Neural progenitor cell (in vitro differentiated cells): ENCODE results near the gene RAET1G. TPM values are rescaled to one million over a fixed set of nuclear protein-coding genes. Genes with fewer than 3 reads are reported as not detected.

ENCODE experiments used
- DNase-seq: peaks from one replicate; pipeline ENCODE4 v3.0.0-alpha.2; 2016; ENCODE audit warnings: low spot score
- H2AFZ ChIP-seq: fragments of 200-600 bp; sonication (generic); replicated peaks from 2 replicates; pipeline ENCODE4 v1.6.1; 2016; ENCODE audit warnings: antibody characterized with exemption
- H3F3A ChIP-seq: fragments of 200-600 bp; sonication (generic); 2 replicates; pipeline ENCODE4 v1.6.1; 2016; ENCODE audit warnings: antibody characterized with exemption, low read depth
- H3K27ac ChIP-seq: fragments of 200-600 bp; sonication (generic); 2 replicates; pipeline ENCODE4 v1.5.1; 2016; ENCODE audit warnings: mild to moderate bottlenecking
- H3K27me3 ChIP-seq: fragments of 200-600 bp; sonication (generic); 2 replicates; pipeline ENCODE4 v1.6.1; 2016; ENCODE audit warnings: mild to moderate bottlenecking, moderate library complexity
- H3K36me3 ChIP-seq: fragments of 200-600 bp; sonication (generic); 2 replicates; pipeline ENCODE4 v1.5.1; 2016
- H3K4me1 ChIP-seq: fragments of 200-600 bp; sonication (generic); 2 replicates; pipeline ENCODE4 v1.6.1; 2016; ENCODE audit warnings: mixed run types
- H3K4me2 ChIP-seq: fragments of 200-600 bp; sonication (generic); 2 replicates; pipeline ENCODE4 v1.6.1; 2016
- H3K4me3 ChIP-seq: fragments of 200-600 bp; sonication (generic); 2 replicates; pipeline ENCODE4 v1.5.1; 2016
- H3K79me2 ChIP-seq: fragments of 200-600 bp; sonication (generic); 2 replicates; pipeline ENCODE4 v1.6.1; 2016; ENCODE audit warnings: low read depth
- H3K9ac ChIP-seq: fragments of 200-600 bp; sonication (generic); 2 replicates; pipeline ENCODE4 v1.6.1; 2016
- H3K9me3 ChIP-seq: fragments of 200-600 bp; sonication (generic); 2 replicates; pipeline ENCODE4 v1.5.1; 2016; ENCODE audit warnings: low read depth
- H4K20me1 ChIP-seq: fragments of 200-600 bp; sonication (generic); 2 replicates; pipeline ENCODE4 v1.6.1; 2016; ENCODE audit warnings: low read depth
- H3K27ac Mint-ChIP-seq: 3 replicates; pipeline ENCODE4 v1.8.0; 2021; ENCODE audit warnings: mixed read lengths
- H3K27me3 Mint-ChIP-seq: 2 replicates; pipeline ENCODE4 v1.8.0; 2022; ENCODE audit warnings: low read depth, mild to moderate bottlenecking, inconsistent platforms, moderate library complexity, mixed read lengths; ENCODE audit not compliant: insufficient read depth
- H3K36me3 Mint-ChIP-seq: 3 replicates; pipeline ENCODE4 v1.8.0; 2021; ENCODE audit warnings: mixed read lengths
- H3K4me1 Mint-ChIP-seq: 3 replicates; pipeline ENCODE4 v1.8.0; 2021; ENCODE audit warnings: mixed read lengths
- H3K4me3 Mint-ChIP-seq: 3 replicates; pipeline ENCODE4 v1.8.0; 2021; ENCODE audit warnings: mild to moderate bottlenecking, moderate library complexity, mixed read lengths
- H3K9me3 Mint-ChIP-seq: 3 replicates; pipeline ENCODE4 v1.8.0; 2020; ENCODE audit warnings: mixed read lengths
- EZH2 ChIP-seq: fragments of 200-600 bp; sonication (generic); IDR thresholded peaks from 2 replicates; pipeline ENCODE4 v1.6.1; 2017; ENCODE audit warnings: antibody characterized with exemption, mild to moderate bottlenecking, moderate library complexity
- EZH2phosphoT487 ChIP-seq: fragments of 200-600 bp; sonication (generic); IDR thresholded peaks from 2 replicates; pipeline ENCODE4 v1.6.1; 2017; ENCODE audit warnings: antibody characterized with exemption
- total RNA-seq: library from RNA; depleted of rRNA; stranded (reverse); fragments of >200 nt; gene quantifications from 2 replicates; pipeline ENCODE4 v1.2.3, GENCODE V29; 2015; ENCODE audit warnings: low replicate concordance
- TF ChIP-seq, protein P1 (sequence below): fragments of 200-600 bp; sonication (generic); IDR thresholded peaks from 2 replicates; pipeline ENCODE4 v1.5.1; 2017; ENCODE audit warnings: antibody characterized with exemption, mild to moderate bottlenecking

The RAET1G gene
- total RNA-seq, 1 donor from 2014 or later, result not detected

DNA sequence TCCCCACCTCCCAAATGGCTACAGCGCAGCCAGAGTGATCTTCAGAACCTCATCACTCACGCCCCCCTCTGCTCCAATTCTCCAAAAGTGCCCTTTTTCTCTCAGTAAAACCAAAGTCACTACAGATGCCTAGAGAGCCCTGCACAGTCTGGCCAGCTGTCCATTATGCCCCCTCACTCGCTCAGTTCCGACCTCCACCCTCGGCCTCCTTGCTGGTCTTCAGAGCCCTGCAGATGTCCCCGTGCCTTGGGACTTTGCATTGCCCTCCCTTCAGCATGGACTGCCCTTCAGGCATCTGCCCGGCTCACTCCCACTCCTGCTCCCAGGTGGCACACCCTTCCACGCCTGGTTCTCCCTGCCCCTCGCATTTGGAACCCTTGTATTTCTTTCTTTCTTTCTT is 24.0 kb downstream of the RAET1G start:
- Histone ChIP-seq H2AFZ (no peak overlapping the region), H3K9me3 (no peaks in the 10 kb centered on the region), H3K79me2 (no peaks in the 10 kb centered on the region), H3K4me3 (no peak overlapping the region), H3F3A (no peaks in the 10 kb centered on the region), H3K4me1 (no peaks in the 10 kb centered on the region), H3K9ac (no peak overlapping the region), H4K20me1 (no peaks in the 10 kb centered on the region), H3K36me3 (no peaks in the 10 kb centered on the region), H3K4me2 (no peak overlapping the region), H3K27ac (no peak overlapping the region), H3K27me3 (peaks cover 4% of the 10 kb centered on the region)
- no peaks in the 10 kb centered on the region for H3K36me3 Mint-ChIP-seq
- no peaks in the 10 kb centered on the region for H3K9me3 Mint-ChIP-seq
- no peaks in the 10 kb centered on the region for H3K4me1 Mint-ChIP-seq
- no peak overlapping the region for H3K4me3 Mint-ChIP-seq
- no peak for TF ChIP-seq EZH2phosphoT487
- TF ChIP-seq, protein P1, sequence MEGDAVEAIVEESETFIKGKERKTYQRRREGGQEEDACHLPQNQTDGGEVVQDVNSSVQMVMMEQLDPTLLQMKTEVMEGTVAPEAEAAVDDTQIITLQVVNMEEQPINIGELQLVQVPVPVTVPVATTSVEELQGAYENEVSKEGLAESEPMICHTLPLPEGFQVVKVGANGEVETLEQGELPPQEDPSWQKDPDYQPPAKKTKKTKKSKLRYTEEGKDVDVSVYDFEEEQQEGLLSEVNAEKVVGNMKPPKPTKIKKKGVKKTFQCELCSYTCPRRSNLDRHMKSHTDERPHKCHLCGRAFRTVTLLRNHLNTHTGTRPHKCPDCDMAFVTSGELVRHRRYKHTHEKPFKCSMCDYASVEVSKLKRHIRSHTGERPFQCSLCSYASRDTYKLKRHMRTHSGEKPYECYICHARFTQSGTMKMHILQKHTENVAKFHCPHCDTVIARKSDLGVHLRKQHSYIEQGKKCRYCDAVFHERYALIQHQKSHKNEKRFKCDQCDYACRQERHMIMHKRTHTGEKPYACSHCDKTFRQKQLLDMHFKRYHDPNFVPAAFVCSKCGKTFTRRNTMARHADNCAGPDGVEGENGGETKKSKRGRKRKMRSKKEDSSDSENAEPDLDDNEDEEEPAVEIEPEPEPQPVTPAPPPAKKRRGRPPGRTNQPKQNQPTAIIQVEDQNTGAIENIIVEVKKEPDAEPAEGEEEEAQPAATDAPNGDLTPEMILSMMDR, result no peak
- TF ChIP-seq EZH2, result no peak
- H3K27me3 Mint-ChIP-seq, result peaks cover 8% of the 10 kb centered on the region
- no peak for DNase-seq
- H3K27ac Mint-ChIP-seq, result peak overlapping the region; percentile 12

DNA sequence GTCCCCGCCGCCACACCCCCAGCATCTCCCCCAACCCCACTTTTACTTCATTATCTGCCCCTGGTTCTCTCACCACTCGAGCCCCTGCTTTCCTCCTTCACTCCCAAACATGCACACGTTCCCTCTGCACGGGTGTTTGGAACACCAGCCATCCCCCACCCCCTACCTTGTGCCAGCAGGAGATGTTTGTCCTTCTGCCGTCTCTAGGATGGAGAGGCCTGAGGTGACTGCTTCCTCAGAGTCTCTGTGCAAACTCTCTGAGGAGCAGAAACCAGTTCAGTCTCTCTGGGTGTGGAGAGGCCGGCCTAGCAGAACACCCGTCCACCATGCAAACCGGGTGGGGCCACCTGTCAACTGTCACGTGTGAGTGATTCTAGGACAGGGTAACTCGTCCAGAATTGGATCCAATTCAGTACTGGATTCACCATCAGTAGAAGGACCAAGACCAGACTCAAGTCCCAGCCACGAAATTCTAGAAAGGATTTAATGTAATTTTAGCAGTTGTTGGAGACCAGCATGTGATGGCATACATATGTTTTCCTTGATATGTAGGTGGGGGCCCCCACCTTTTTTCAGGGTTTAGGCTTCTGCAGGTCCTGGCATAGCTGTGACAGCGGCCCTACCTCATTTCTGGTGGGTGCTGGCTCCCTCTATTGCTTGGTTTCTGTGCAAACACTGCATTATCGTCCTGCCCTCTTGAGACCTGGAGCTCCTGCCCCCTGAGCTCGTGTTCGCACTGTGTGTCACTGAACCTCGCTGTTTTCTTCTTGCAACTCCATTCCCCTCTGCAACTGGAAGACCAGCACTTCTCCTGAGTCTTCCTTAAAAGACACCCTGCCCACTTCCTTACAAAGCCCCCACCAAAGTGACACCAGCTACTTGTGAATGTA is 24.8 kb downstream of the RAET1G start, which contains the start of gene RAET1E:
RAET1E (minus strand) TSS at position 259 of the 890 bp plus-strand sequence. CDS start 7,212 bp downstream, outside the sequence.
- peak; percentile 21 for DNase-seq
- peaks cover 8% of the 10 kb centered on the region for H3K27me3 Mint-ChIP-seq

DNA sequence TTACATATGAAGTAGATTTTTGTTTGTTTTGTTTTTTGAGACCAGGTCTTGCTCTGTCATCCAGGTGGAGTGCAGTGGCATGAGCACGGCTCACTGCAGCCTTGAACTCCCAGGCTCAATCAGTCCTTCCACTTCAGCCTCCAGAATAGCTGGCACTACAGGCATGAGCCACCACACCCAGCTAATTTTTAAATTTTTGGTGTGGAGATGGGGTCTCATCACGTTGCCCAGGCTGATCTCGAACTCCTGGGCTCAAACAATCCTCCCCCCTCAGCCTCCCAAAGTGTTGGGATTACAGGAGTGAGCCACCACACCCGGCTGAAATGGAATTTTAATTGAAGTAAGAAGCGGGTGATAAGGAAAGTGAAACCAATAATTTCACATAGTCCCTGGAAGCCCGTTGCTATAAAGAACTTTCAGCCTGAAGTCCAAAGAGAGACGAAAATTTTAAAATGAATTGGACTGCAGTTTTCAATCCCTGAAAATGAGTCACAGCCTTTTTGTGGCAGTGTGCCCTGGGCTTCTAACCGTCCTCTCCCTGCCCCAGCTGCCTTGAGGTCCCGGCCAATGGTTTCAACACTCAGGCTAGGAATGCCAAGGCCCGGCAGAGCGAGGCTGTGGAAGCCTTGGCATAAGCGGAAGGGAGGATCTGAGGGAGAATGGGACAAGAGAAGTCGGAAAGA is 25.8 kb downstream of the RAET1G start:
- H3K27ac Mint-ChIP-seq, result no peak overlapping the region
- H3K27me3 ChIP-seq, result peaks cover 16% of the 10 kb centered on the region
- no peak overlapping the region for H3K4me3 Mint-ChIP-seq
- H3K27me3 Mint-ChIP-seq, result peaks cover 8% of the 10 kb centered on the region
- no peak overlapping the region for H2AFZ ChIP-seq
- no peaks in the 10 kb centered on the region for H3K79me2 ChIP-seq
- TF ChIP-seq EZH2 (no peak), EZH2phosphoT487 (no peak)
- TF ChIP-seq, protein P1, result no peak
- no peak overlapping the region for H3K27ac ChIP-seq
- H3K9me3 Mint-ChIP-seq, result no peaks in the 10 kb centered on the region
- H3K4me3 ChIP-seq, result no peak overlapping the region
- H4K20me1 ChIP-seq, result no peaks in the 10 kb centered on the region
- H3K9me3 ChIP-seq, result no peaks in the 10 kb centered on the region
- no peaks in the 10 kb centered on the region for H3K4me1 ChIP-seq
- H3K36me3 Mint-ChIP-seq, result no peaks in the 10 kb centered on the region
- no peak overlapping the region for H3K4me2 ChIP-seq
- H3K9ac ChIP-seq, result no peak overlapping the region
- no peaks in the 10 kb centered on the region for H3K4me1 Mint-ChIP-seq
- H3K36me3 ChIP-seq, result no peaks in the 10 kb centered on the region
- H3F3A ChIP-seq, result no peaks in the 10 kb centered on the region
- no peak for DNase-seq

More for the DNA sequence above, 24.8 kb downstream of the RAET1G start, which contains the start of gene RAET1E:
- H3K4me1 Mint-ChIP-seq, result no peaks in the 10 kb centered on the region
- Histone ChIP-seq H4K20me1 (no peaks in the 10 kb centered on the region), H3K27ac (no peak within 1 kb of the TSS), H3K36me3 (no peaks in the 10 kb centered on the region), H3K4me1 (no peaks in the 10 kb centered on the region), H2AFZ (no peak within 1 kb of the TSS), H3K79me2 (no peaks in the 10 kb centered on the region), H3K4me3 (no peak within 1 kb of the TSS), H3K9ac (no peak within 1 kb of the TSS), H3F3A (no peaks in the 10 kb centered on the region), H3K9me3 (no peaks in the 10 kb centered on the region), H3K27me3 (peaks cover 12% of the 10 kb centered on the region), H3K4me2 (no peak within 1 kb of the TSS)
- H3K27ac Mint-ChIP-seq, result peak within 1 kb of the TSS; percentile 12
- H3K36me3 Mint-ChIP-seq, result no peaks in the 10 kb centered on the region
- TF ChIP-seq, protein P1, result peak; percentile 18
- no peak for TF ChIP-seq EZH2
- peak within 1 kb of the TSS; percentile 24 for H3K4me3 Mint-ChIP-seq
- no peaks in the 10 kb centered on the region for H3K9me3 Mint-ChIP-seq
